Smooth muscle cell (in vitro differentiated cells): ENCODE measurements around the gene CHST3. TPM values are rescaled to one million over a fixed set of nuclear protein-coding genes. Genes with fewer than 3 reads are reported as not detected.

Experiments
- DNase-seq: peaks from one replicate; lab custom pipeline; 2025; ENCODE audit not compliant: unreplicated experiment; lab: John Stamatoyannopoulos, UW
- H2AFZ ChIP-seq: fragments of 200-600 bp; sonication (generic); 2 replicates; pipeline ENCODE4 v1.6.0; 2016; ENCODE audit warnings: antibody characterized with exemption, low read depth, mild to moderate bottlenecking
- H3F3A ChIP-seq: fragments of 200-600 bp; sonication (generic); 2 replicates; pipeline ENCODE4 v1.6.0; 2017; ENCODE audit warnings: antibody characterized with exemption, low read depth
- H3K27ac ChIP-seq: fragments of 200-600 bp; sonication (generic); 2 replicates; pipeline ENCODE4 v1.5.1; 2016; ENCODE audit warnings: low read depth, mild to moderate bottlenecking
- H3K27me3 ChIP-seq: fragments of 200-600 bp; sonication (generic); 2 replicates; pipeline ENCODE4 v1.6.1; 2016; ENCODE audit warnings: low read depth, mild to moderate bottlenecking
- H3K36me3 ChIP-seq: fragments of 200-600 bp; sonication (generic); 2 replicates; pipeline ENCODE4 v1.5.1; 2016; ENCODE audit warnings: low read depth
- H3K4me1 ChIP-seq: fragments of 200-600 bp; sonication (generic); 2 replicates; pipeline ENCODE4 v1.5.1; 2016; ENCODE audit warnings: low read depth
- H3K4me2 ChIP-seq: fragments of 200-600 bp; sonication (generic); 2 replicates; pipeline ENCODE4 v1.6.0; 2016; ENCODE audit warnings: mild to moderate bottlenecking
- H3K4me3 ChIP-seq: fragments of 200-600 bp; sonication (generic); 2 replicates; pipeline ENCODE4 v1.5.1; 2016; ENCODE audit warnings: mild to moderate bottlenecking
- H3K79me2 ChIP-seq: fragments of 200-600 bp; sonication (generic); 2 replicates; pipeline ENCODE4 v1.6.0; 2016; ENCODE audit warnings: low read depth, mild to moderate bottlenecking
- H3K9ac ChIP-seq: fragments of 200-600 bp; sonication (generic); 2 replicates; pipeline ENCODE4 v1.6.0; 2016; ENCODE audit warnings: low read depth
- H3K9me3 ChIP-seq: fragments of 200-600 bp; sonication (generic); replicated peaks from 2 replicates; pipeline ENCODE4 v1.5.1; 2016; ENCODE audit warnings: low read depth
- H4K20me1 ChIP-seq: fragments of 200-600 bp; sonication (generic); 2 replicates; pipeline ENCODE4 v1.6.0; 2016; ENCODE audit warnings: low read depth
- WGBS: methylation state at CpG from one replicate; pipeline ENCODE4 v1.1.7; 2016; ENCODE audit warnings: low lambda C conversion rate; 5-methylcytosine and 5-hydroxymethylcytosine counted together
- polyA plus RNA-seq: library from polyadenylated mRNA; unstranded; fragments of >200 nt; fragmentation: Nextera tagmentation; extraction: Ambion mirVana; gene quantifications from 2 replicates; pipeline ENCODE4 v1.2.1, GENCODE V29; 2016
- total RNA-seq: library from RNA; depleted of rRNA; stranded (reverse); fragments of >200 nt; gene quantifications from 2 replicates; pipeline ENCODE4 v1.2.3, GENCODE V29; 2014
- TF ChIP-seq, protein P1 (sequence below): fragments of 200-600 bp; sonication (generic); IDR thresholded peaks from 2 replicates; pipeline ENCODE4 v1.5.1; 2017; ENCODE audit warnings: borderline replicate concordance, mild to moderate bottlenecking, antibody characterized with exemption; ENCODE audit not compliant: insufficient read depth, poor library complexity, severe bottlenecking

The CHST3 gene
- total and polyA plus RNA-seq, 2 experiments from 2014 or later = 7.0 to 10.6 TPM

DNA sequence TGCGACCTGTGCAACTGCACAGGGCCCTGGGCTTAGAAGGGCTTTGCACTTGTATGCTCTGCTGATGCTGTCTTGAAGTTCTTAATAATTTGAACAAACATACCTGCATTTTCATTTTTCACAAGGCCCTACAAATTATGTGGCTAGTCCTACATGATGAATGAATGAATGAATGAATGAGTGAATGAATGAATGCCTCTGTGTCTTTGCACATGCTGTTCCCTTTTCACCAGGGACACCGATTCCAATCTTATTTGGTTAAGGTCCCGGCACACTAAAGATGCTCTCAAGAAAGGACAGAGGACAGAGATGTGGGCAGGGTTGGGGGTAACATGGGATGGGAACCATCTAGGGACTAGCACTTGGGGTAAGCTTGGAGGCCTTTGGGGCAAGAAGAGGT is 39.4 kb upstream of the CHST3 start:
- no peaks in the 10 kb centered on the region for H3F3A ChIP-seq
- H3K27ac ChIP-seq = no peak overlapping the region
- H3K4me1 ChIP-seq = peaks cover 11% of the 10 kb centered on the region
- H3K9ac ChIP-seq = no peak overlapping the region
- no peaks in the 10 kb centered on the region for H3K36me3 ChIP-seq
- no peaks in the 10 kb centered on the region for H3K9me3 ChIP-seq
- 96% methylated on average over 3 of the region's 3 CpGs for WGBS
- H2AFZ ChIP-seq = no peak overlapping the region
- H3K79me2 ChIP-seq = no peaks in the 10 kb centered on the region
- no peak overlapping the region for H3K4me2 ChIP-seq
- no peaks in the 10 kb centered on the region for H4K20me1 ChIP-seq
- TF ChIP-seq, protein P1, sequence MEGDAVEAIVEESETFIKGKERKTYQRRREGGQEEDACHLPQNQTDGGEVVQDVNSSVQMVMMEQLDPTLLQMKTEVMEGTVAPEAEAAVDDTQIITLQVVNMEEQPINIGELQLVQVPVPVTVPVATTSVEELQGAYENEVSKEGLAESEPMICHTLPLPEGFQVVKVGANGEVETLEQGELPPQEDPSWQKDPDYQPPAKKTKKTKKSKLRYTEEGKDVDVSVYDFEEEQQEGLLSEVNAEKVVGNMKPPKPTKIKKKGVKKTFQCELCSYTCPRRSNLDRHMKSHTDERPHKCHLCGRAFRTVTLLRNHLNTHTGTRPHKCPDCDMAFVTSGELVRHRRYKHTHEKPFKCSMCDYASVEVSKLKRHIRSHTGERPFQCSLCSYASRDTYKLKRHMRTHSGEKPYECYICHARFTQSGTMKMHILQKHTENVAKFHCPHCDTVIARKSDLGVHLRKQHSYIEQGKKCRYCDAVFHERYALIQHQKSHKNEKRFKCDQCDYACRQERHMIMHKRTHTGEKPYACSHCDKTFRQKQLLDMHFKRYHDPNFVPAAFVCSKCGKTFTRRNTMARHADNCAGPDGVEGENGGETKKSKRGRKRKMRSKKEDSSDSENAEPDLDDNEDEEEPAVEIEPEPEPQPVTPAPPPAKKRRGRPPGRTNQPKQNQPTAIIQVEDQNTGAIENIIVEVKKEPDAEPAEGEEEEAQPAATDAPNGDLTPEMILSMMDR = no peak
- H3K4me3 ChIP-seq = no peak overlapping the region
- no peak for DNase-seq
- H3K27me3 ChIP-seq = no peaks in the 10 kb centered on the region

DNA sequence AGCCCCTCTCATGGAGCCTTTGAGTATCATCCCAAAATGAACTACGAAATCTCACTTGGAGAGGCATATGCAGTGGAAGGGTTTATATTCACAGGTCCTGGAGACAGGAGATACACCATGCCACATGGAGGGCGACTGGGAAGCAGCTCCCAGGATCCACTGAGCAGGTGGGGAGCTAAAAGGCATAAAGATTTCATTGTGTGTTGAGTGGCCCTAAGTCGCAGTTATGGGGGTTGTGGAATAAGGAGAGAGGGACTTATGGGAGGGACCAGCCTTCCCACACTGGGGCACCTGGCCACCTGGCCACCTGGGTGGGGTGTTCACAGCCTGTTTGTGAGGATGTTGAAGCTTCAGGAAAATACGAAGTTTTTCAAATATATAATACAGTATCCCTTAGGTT is 37.0 kb upstream of the CHST3 start:
- Histone ChIP-seq H3K9me3 (no peaks in the 10 kb centered on the region), H3K4me2 (no peak overlapping the region), H3F3A (no peaks in the 10 kb centered on the region), H3K27ac (no peak overlapping the region), H3K4me1 (no peaks in the 10 kb centered on the region), H3K79me2 (no peaks in the 10 kb centered on the region), H3K36me3 (no peaks in the 10 kb centered on the region), H4K20me1 (no peaks in the 10 kb centered on the region), H2AFZ (no peak overlapping the region), H3K9ac (no peak overlapping the region), H3K4me3 (no peak overlapping the region), H3K27me3 (no peaks in the 10 kb centered on the region)
- no peak for DNase-seq
- TF ChIP-seq, protein P1 = no peak
- WGBS = 83% methylated on average over 4 of the region's 4 CpGs

DNA sequence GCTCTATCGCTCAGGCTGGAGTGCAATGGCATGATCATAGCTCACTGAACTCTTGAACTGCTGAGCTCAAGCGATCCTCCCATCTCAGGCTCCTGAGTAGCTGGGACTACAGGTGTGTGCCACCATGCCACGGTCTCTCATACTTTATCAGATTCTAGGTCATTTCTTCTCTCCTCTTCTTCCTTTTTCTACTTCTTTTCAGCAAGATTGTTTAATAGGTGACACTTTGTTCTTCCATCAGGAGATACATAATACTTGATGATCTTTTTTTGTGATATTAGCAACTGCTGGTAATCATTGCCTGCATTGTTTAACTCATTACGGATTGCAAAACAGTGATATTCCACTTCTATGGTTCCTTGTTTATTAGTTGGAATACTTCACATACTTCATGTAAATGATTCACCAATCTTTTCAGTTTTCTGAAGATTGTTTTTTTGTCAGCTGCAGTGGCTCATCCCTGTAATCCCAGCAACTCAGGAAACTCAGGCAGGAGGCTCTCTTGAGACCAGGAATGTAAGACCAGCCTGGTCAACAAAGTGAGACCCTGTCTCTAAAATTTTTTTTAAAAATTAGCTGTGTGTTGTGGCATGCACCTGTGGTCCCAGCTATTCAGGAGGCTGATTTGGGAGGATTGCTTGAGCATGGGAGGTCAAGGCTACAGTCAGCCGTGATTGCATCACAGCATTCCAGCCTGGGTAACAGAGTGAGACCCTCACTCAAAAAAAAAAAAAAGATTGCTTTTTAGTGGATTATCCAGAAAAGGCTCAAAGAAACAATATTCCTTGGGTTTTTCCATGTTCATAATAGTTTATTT is 36.2 kb upstream of the CHST3 start:
- TF ChIP-seq, protein P1 = no peak
- H3K36me3 ChIP-seq = no peaks in the 10 kb centered on the region
- 84% methylated on average over 5 of the region's 5 CpGs for WGBS
- DNase-seq = no peak
- H3F3A ChIP-seq = no peaks in the 10 kb centered on the region
- H3K4me3 ChIP-seq = no peak overlapping the region
- H3K79me2 ChIP-seq = no peaks in the 10 kb centered on the region
- H3K9me3 ChIP-seq = peaks cover 3% of the 10 kb centered on the region
- no peak overlapping the region for H2AFZ ChIP-seq
- H4K20me1 ChIP-seq = no peaks in the 10 kb centered on the region
- H3K4me1 ChIP-seq = no peaks in the 10 kb centered on the region
- H3K27ac ChIP-seq = no peak overlapping the region
- no peak overlapping the region for H3K4me2 ChIP-seq
- H3K9ac ChIP-seq = no peak overlapping the region
- no peaks in the 10 kb centered on the region for H3K27me3 ChIP-seq

DNA sequence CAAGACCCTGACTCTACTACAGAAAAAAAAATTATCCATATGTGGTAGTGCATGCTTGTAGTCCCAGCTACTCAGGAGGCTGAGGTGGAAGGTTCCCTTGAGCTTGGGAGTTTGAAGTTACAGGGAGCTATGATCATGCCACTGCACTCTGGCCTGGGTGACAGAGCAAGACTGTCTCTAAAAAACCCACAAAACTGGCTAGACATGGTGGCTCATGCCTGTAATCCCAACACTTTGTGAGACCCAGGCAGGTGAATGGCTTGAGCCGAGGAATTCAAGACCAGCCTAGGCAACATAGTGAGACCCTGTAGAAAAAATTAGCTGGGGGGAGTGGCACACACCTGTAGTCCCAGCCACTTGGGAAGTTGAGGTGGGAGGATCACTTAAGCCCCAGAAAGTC is 32.9 kb upstream of the CHST3 start:
- H3K36me3 ChIP-seq = no peaks in the 10 kb centered on the region
- no peaks in the 10 kb centered on the region for H3K4me1 ChIP-seq
- H3K4me2 ChIP-seq = no peak overlapping the region
- no peak for DNase-seq
- no peak overlapping the region for H3K4me3 ChIP-seq
- TF ChIP-seq, protein P1 = no peak
- peaks cover 3% of the 10 kb centered on the region for H3K9me3 ChIP-seq
- no peak overlapping the region for H3K27ac ChIP-seq
- no peaks in the 10 kb centered on the region for H4K20me1 ChIP-seq
- H3F3A ChIP-seq = no peaks in the 10 kb centered on the region
- no peaks in the 10 kb centered on the region for H3K27me3 ChIP-seq
- H3K79me2 ChIP-seq = no peaks in the 10 kb centered on the region
- H2AFZ ChIP-seq = no peak overlapping the region
- WGBS = 74% methylated on average over 1 of the region's 1 CpG
- no peak overlapping the region for H3K9ac ChIP-seq
